SW 1271 (cell line): Measurements from ENCODE around the gene CEMP1.

Experiments used
- DNase-seq, 2 experiments: peaks; one replicate each; lab custom pipeline; 2025; lab: John Stamatoyannopoulos, UW

Gene CEMP1

DNA sequence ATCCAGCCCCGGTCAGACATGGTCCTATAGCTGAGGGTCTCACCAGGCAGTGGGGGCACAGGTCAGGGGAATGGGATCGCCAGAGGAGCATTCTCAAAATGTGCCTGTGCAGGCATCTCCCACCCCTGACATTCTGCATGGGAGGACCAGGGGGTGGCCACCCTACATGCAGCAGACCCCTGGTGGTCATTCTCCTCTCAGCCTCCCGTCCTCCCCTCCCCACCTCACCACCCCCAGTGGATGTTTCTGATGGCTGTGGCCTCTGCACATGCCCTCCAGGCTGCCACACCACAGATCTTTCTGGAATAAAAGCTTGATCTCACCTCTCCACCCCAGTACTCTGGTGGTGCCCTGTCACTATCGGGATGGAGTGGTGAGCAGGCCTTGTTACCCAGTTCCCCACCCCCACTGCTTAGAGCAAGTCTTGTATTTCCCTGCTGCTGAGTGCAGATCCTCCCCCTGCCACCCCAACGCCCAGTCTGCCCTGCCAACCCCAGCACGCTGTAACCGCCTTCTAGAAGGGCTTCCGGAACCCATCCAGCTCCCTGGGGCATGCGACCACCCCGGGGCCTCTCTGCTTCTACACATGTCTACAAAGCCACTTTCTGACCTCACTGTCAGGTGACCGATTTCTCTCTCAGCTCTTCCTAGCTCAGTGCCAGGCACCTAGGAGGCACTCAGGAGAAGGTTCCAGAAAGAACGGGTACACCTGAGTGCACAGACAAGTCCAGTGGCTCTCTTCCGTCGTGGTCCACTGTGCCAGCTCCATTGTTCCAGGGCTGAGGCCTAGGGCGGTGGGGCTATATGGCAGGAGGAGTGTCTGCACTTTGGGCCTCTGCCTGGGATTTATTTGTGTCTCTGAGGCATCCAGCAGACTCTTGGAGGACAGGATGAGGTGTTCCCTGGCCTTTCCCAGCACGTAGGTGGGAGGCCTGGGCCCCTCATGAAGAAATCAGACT is 47.0 kb downstream of the CEMP1 start:
- DNase-seq, result no peak

DNA sequence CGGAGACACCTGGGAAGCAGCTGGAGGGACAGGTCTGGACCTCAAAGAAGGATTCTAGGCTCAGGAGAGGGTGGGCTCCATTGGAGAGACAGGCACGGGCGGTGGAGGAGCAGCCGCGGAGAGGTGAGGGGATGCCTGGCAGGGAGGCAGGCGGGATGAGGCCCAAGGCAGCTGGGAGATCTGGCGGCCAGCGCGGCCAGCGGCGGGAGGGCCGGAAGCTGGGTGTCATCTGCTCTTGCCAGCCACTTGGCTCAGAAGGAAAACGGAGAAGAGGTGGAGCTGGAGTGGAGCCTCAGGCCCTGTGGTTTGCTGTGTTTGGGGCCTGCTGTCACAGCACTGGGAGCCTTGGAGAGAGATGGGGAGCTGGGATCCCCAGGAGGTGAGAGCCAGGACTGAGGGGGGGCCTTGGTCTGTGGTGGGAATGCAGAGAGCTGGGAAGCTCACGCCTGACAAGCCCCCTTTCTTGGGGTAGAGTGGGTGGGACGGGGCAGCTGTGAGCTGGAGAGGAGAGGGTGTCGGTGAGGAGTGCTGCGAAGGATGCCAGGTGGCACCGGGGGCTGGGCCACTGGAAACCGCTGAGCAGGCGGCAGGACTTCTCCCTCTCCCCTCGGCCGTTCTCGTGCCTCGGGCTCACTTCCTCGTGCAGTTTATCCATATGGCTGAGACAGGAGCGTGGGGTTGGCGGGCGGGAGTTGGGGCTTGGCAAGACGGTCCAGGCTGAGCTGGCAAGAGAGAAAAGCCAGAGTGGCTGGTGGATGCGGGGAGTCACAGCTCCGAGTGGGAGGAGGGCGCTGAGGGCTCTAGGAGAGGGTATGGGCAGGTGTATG is 48.3 kb downstream of the CEMP1 start:
- DNase-seq, result no peak

DNA sequence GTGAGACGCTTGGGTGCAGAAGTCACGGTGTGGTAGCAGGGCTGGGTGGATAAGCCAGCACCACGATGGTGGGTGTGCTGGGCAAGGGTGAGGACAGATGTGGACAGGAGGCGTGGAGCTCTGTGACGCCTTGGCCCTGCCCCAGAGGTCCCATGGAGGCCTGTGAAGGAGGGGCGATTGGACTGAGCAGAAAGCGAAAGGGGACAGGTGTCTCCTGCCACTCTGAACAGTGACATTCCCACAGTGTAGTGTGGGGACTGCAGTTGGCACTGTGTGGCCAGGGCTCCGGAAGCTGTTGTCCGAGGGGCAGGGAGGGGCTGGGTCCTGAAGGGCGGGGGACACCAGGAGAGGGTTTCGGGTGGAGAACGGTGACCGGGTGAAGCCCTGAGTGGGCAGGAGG is 49.0 kb downstream of the CEMP1 start:
- DNase-seq, result no peak

DNA sequence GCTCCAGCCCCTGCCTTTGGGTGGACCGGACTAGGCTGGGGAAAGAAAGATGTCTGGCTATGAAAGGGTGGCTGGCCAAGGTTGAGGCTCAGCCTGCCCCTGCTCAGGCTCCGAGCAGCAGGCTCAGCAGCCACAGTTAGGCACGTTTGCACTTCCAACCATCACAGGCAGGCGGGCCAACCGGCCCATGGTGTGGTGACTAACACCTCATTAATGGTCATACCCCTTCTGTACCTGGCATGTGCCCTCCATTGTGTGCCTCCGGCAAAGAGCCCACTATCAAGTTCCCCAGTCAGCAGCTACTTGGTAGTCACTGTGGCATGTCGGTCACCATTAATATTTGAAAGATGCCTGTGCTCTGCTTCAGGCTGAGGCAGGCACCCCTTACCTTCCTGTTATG is 49.5 kb downstream of the CEMP1 start:
- DNase-seq, result no peak

DNA sequence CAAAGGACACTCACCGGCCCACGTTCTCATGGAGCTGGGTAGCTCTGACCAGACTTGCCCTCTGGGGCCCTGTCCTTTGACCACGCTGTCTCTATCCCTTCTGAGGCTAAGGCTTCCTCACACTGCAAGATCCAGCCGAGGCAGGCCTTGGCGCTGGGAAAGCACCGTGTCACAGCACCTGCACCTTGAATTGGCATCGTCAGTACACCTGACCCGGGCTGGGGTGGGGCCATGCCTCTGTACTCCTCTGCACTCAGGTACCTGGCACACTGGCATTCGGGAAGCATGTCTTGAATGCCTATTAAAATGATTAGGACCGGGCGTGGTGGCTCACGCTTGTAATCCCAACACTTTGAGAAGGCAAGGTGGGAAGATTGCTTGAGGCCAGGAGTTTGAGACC is 50.3 kb downstream of the CEMP1 start:
- no peak for DNase-seq
